Activated T-helper 1 cell treated with Interleukin-2 at 50 U/mL for 16 hours (primary cell): ENCODE measurements around the gene MSRB3.
"Not testable (repeated sequence)": the region's sequence is repeated elsewhere in the genome, so short reads cannot be mapped to it uniquely, and the experiment has no call there.

Experiments used
- DNase-seq: peaks from one replicate; pipeline ENCODE4 v3.0.0-alpha.2; 2020; ENCODE audit warnings: low read depth

Gene MSRB3

DNA sequence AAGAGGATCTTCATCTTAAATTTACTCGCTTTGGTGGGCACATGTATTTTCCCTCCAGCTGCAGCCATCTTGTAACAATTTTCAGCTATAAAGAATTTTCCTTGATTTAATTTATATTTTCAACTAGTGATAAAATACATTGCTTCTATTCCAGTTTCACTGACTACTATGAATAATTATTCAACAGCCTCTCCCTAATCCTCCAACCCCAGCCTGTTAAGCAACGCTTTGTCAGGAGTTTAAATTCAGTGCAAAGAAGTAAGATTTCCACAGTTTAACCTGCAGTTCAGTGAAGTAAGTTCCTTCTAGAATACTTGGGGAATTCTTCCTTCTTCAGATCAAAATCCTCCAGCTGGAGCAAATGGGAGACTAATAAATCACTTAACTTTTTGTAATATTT, 180.2 kb downstream of the MSRB3 start:
- no peak for DNase-seq

DNA sequence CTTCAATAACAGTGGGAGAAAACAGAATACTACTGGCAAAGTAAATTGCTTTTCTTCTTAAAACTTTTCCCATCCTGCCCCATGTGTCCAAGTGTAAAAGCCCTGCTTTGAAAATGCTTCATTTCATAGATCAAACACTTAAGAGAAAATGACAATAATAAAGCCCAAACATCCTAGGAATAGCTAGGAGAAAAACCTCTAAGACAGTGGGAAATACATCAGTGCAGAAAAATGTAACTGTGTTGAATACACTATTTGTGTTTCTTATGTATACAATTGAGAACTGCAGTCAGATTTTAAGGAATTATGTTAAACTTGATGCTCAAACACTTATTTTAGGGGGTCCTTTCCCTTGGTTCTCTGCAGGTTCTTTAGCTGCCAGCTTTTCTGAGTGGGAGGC, 181.1 kb downstream of the MSRB3 start:
- DNase-seq = no peak

- no peak for DNase-seq
These were observed 181.6 kb downstream of the MSRB3 start for GRCh38 chr12:65460063-65460462.

GRCh38 chr12:65461017-65461416, 182.5 kb downstream of the MSRB3 start:
- DNase-seq = no peak

GRCh38 chr12:65462484-65462883, 184.0 kb downstream of the MSRB3 start:
- no peak for DNase-seq

GRCh38 chr12:65463082-65463481, 184.6 kb downstream of the MSRB3 start:
- no peak for DNase-seq

DNA sequence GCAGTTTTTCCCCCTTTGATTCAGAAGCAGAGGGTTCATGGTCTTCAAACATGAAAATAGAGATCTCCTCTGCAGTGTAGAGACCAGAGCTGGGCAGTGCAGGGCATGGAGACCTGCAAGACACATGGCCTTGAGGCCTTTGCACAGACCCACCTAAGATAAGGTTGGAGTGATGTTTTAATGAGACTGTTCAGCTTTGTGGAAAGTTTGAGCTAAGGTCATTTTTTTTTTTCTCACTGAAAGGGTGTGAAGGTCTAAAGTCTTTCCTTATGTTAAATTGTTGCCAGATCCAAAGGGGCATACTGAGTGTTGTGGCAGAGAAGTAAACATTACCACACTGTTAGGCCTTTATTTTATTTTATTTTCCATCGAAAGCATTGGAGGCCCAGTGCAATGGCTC, 185.1 kb downstream of the MSRB3 start:
- no peak for DNase-seq

GRCh38 chr12:65464930-65465329, 186.4 kb downstream of the MSRB3 start:
- DNase-seq = no peak

GRCh38 chr12:65465766-65466547, 187.5 kb downstream of the MSRB3 start:
- no peak for DNase-seq

DNA sequence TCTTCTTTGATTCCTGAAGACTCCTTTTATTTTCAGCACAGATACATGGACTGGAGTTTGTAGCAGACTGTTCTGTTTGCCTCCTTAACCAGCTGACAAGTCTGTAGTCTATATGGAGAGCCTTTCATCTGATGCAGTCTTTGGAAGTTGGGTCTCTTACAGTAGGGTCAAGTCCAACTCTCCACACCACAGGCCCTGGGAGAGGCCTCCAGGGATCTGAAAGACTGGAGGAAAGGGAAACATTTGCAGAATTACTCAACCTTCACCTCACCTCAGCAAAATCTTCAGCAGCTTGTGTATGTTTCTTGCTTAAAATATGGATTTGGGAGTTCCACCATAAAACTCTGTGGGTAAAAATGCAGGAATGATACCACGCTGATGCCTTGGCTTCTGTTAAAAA, 188.4 kb downstream of the MSRB3 start:
- DNase-seq = no peak

GRCh38 chr12:65470256-65470655, 191.8 kb downstream of the MSRB3 start:
- no peak for DNase-seq

GRCh38 chr12:65472079-65472478, 193.6 kb downstream of the MSRB3 start:
- no peak for DNase-seq

- no peak for DNase-seq
These were observed 196.3 kb downstream of the MSRB3 start for GRCh38 chr12:65474831-65475230.

- no peak for DNase-seq
These were observed 199.2 kb downstream of the MSRB3 start for GRCh38 chr12:65477721-65478120.

DNA sequence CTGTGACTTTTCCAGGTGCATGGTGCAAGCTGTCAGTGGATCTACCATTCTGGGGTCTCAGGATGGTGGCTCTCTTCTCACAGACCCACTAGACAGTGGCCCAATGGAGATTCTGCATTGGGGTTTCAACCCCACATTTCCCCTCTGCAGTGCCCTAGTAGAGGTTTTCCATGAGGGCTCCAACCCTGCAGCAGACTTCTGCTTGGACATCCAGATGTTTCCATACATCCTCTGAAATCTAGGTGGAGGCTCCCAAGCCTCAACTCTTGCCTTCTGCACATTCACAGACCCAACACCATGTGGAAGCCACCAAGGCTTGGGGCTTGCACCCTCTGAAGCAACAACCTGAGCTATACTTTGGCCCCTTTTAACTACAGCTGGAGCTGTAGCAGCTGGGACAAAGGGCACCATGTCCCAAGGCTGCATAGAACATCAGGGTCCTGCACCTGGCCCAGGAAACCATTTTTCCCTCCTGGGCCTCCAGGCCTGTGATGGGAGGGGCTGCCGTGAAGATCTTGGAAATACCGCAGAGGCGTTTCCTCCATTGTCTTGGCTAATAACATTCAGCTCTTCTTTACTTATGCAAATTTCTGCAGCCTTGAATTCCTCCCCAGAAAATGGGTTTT, 205.5 kb downstream of the MSRB3 start:
- DNase-seq = not testable (repeated sequence)

GRCh38 chr12:65488197-65488596, 209.7 kb downstream of the MSRB3 start:
- no peak for DNase-seq

- no peak for DNase-seq
These were observed 211.8 kb downstream of the MSRB3 start for GRCh38 chr12:65490250-65490649.

DNA sequence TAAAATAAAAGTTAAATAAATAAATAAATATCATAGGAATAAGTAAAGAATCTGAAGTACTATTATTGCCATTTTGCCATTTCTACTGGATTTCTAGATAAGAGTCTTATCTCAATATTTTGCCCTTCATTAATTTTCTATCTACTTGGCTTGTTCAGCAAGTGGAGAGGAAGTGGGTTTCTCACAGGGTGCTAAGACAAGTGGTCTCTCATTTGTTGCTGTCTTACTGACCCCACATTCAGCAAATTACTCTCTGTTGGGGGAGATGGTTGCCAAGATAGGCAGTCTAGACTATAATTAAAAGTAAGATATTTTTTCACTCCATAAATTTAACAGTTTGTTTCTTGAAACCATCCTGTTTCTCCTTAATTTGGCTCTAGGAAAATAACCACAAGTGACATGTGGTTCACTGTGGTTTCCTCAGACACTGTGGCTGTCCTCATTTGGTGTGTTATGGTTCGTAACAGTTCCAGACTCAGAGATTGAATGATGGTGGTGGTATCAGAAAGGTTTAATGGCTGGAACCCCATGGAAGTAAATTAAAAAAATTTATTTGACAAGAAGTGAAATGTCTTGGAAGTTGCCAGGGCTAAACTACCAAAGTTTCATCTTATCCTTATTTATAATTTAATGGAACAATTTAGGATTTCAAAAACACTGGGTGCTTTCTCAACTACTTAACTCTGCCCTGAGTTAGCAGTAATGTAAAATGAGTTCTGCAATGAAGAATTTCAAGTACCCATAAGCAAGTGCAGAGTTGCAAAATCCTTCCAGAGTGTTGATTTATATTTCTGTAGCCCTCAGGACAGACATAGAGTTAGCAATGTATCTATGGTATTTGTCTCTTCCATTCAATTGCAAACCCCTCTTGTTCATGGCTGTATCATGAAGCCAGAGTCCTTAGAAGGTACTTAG, 214.8 kb downstream of the MSRB3 start:
- no peak for DNase-seq

GRCh38 chr12:65493913-65494245, 215.4 kb downstream of the MSRB3 start:
- no peak for DNase-seq

DNA sequence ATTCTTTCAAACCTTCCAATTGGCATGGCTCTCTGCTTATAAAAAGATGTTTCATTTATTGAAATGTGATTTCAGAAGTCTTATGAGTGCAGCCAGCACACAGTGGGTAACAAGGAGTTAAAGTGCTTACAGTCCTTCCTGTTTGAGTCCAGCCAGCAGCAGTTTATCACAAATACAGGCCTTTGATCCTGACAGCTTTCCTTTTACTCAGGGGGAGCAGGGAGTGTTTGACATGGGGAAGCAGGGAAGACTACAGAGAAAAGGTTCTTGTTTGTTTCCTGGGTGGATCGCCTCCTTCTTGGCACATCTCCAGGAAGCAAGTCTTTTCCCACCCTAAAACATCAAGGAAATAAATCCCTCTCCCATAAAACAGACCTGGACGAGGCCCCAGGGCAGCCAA, 216.1 kb downstream of the MSRB3 start:
- DNase-seq = no peak

- DNase-seq = no peak
These were observed 216.8 kb downstream of the MSRB3 start for GRCh38 chr12:65495233-65495632.

DNA sequence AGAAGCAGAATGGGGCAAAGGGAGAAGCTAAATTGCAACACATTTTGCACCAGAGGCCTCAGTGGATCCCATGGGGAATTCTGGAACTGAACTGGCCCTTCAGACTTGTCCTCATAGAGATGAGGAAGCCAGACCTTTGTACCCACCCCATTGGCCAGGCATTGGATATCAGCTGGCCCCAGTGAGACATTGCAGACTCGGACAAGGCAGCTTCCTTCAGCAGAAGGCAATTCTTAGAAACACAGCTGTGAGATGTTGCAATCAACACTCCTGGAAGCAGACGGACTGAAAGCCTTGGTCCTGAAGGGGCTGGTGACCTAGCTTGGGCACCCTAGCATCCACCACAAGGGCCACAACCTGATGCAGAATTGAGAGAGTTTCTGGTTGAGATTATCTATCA, 218.1 kb downstream of the MSRB3 start:
- no peak for DNase-seq

- DNase-seq = no peak
These were observed 219.2 kb downstream of the MSRB3 start for GRCh38 chr12:65497660-65498059.
